Testis (tissue), 3 donors: Measurements from ENCODE around the gene ZNF273. TPM values are rescaled to one million over a fixed set of nuclear protein-coding genes. Genes with fewer than 3 reads are reported as not detected.

Source experiments
- DNase-seq: peaks from one replicate; pipeline ENCODE4 v3.0.0-alpha.2; 2019
- H3K27ac ChIP-seq, 2 donors: fragments of 200-600 bp; sonication (generic); one replicate each; pipeline ENCODE4 v1.5.1; 2019
- H3K27me3 ChIP-seq: fragments of 200-600 bp; sonication (generic); one replicate; pipeline ENCODE4 v1.5.1; 2019
- H3K36me3 ChIP-seq: fragments of 200-600 bp; sonication (generic); one replicate; pipeline ENCODE4 v1.5.1; 2017; ENCODE audit warnings: low read depth; ENCODE audit errors: missing control alignments
- H3K4me1 ChIP-seq: fragments of 200-600 bp; sonication (generic); one replicate; pipeline ENCODE4 v1.5.1; 2019
- H3K4me3 ChIP-seq, 2 donors: fragments of 200-600 bp; sonication (generic); one replicate each; pipeline ENCODE4 v1.5.1; 2017 to 2019
- H3K9me3 ChIP-seq: fragments of 200-600 bp; sonication (generic); one replicate; pipeline ENCODE4 v1.5.1; 2017
- POLR2A ChIP-seq: fragments of 450-650 bp; IDR thresholded peaks from one replicate; pipeline ENCODE4 v1.6.1; 2017; ENCODE audit warnings: antibody characterized with exemption, mild to moderate bottlenecking, moderate library complexity
- whole genome bisulfite sequencing, 2 donors: methylation state at CpG; one replicate each; pipeline ENCODE4 v1.1.5; 2018; 5-methylcytosine and 5-hydroxymethylcytosine counted together
- intact Hi-C: fragments of 100-400 bp; cut with DNase I; formaldehyde crosslinking; loops from one replicate; pipeline ENCODE4 v1.15.1; 2023; ENCODE audit warnings: low total_unique reads
- polyA plus RNA-seq: library from polyadenylated mRNA; stranded (reverse); fragments of 350-450 nt; fragmentation: Illumina TruSeq; extraction: RNeasy Lipid Tissue Mini Kit (QIAGEN cat#74804); gene quantifications from one replicate; pipeline ENCODE4 v1.2.3, GENCODE V29; 2014; ENCODE audit warnings: low read depth, low replicate concordance; ENCODE audit not compliant: insufficient read depth
- total RNA-seq, 2 donors: library from RNA; depleted of rRNA; stranded (reverse); fragments of >200 nt; gene quantifications; one replicate each; pipeline ENCODE4 v1.2.3, GENCODE V29; 2016
- TF ChIP-seq, protein P1 (sequence below), 3 experiments: fragments of 450-650 bp in 2 of 3; fragments of 200-600 bp in 1 of 3; sonication (generic) in 1 of 3; IDR thresholded peaks; one replicate each; pipeline ENCODE4 v1.5.1; 2016 to 2019; ENCODE audit warnings: antibody characterized with exemption in 3 of 3, mild to moderate bottlenecking in 2 of 3, moderate library complexity in 1 of 3

ZNF273 gene
- total and polyA plus RNA-seq, 3 donors from 2014 or later, result 10.6 to 36.0 (median 13.6) TPM

DNA sequence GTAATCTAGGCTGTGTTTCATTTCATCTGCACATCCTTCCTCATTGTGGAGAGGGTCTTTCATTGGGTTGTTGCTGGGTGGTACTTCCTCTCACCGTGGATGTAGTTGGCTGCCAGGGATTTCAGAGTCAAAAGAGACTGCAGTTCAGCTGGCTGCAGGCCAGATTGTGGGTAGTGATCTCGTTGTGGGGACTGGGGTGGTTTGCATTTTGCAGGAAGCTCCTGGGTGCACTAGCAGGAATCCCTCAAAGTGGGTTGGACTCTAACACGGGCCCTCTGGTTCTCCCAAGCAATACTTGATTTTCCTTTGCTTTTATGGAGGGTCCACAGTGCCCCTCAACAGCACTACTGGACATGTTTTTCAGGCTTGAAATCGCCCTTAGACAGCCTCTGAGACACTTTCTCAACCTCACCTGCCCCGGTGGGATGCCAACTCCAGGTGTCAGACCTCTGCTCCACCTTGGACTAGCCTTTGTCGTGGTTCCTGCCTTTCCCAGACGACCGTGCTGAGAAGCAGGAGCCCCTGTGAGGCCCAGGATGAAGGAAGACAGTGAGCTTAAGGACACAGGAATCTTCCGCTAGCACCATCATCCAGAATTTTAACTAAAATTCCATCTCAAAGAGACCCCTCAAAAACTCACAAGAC lies 23.9 kb upstream of the ZNF273 start:
- intact Hi-C loops, result no loop called here
- Histone ChIP-seq H3K27ac (no peak overlapping the region), H3K36me3 (no peaks in the 10 kb centered on the region), H3K4me3 (no peak overlapping the region), H3K9me3 (no peaks in the 10 kb centered on the region), H3K27me3 (no peaks in the 10 kb centered on the region), H3K4me1 (peaks cover 3% of the 10 kb centered on the region)
- DNase-seq, result no peak
- WGBS, 2 donors, result 67 to 75% methylated on average over 9 of the region's 9 CpGs
- TF ChIP-seq, protein P1, sequence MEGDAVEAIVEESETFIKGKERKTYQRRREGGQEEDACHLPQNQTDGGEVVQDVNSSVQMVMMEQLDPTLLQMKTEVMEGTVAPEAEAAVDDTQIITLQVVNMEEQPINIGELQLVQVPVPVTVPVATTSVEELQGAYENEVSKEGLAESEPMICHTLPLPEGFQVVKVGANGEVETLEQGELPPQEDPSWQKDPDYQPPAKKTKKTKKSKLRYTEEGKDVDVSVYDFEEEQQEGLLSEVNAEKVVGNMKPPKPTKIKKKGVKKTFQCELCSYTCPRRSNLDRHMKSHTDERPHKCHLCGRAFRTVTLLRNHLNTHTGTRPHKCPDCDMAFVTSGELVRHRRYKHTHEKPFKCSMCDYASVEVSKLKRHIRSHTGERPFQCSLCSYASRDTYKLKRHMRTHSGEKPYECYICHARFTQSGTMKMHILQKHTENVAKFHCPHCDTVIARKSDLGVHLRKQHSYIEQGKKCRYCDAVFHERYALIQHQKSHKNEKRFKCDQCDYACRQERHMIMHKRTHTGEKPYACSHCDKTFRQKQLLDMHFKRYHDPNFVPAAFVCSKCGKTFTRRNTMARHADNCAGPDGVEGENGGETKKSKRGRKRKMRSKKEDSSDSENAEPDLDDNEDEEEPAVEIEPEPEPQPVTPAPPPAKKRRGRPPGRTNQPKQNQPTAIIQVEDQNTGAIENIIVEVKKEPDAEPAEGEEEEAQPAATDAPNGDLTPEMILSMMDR (IDR thresholded peaks at IDR 0.05), result no peak
- no peak for TF ChIP-seq POLR2A

- TF ChIP-seq POLR2A, result no peak
- TF ChIP-seq, protein P1 (IDR thresholded peaks at IDR 0.05), result no peak
- 61 to 82% methylated on average over 17 of the region's 17 CpGs for WGBS, 2 donors
- intact Hi-C loops, result no loop called here
- no peak overlapping the region for H3K27ac ChIP-seq
- H3K4me1 ChIP-seq, result peaks cover 3% of the 10 kb centered on the region
- no peak overlapping the region for H3K4me3 ChIP-seq
- no peak for DNase-seq
- H3K27me3 ChIP-seq, result no peaks in the 10 kb centered on the region
- no peaks in the 10 kb centered on the region for H3K36me3 ChIP-seq
- H3K9me3 ChIP-seq, result no peaks in the 10 kb centered on the region
Observed at GRCh38 chr7:64879800-64880199, 23.3 kb upstream of the ZNF273 start.

GRCh38 chr7:64880322-64881297 lies 22.5 kb upstream of the ZNF273 start:
- Histone ChIP-seq H3K4me1 (peaks cover 3% of the 10 kb centered on the region), H3K27me3 (no peaks in the 10 kb centered on the region), H3K27ac (no peak overlapping the region), H3K4me3 (no peak overlapping the region), H3K9me3 (no peaks in the 10 kb centered on the region), H3K36me3 (no peaks in the 10 kb centered on the region)
- intact Hi-C loops, result no loop called here
- no peak for DNase-seq
- TF ChIP-seq POLR2A, result no peak
- TF ChIP-seq, protein P1 (IDR thresholded peaks at IDR 0.05), result no peak
- WGBS, 2 donors, result 70 to 76% methylated on average over 19 to 38 of the region's 38 CpGs

DNA sequence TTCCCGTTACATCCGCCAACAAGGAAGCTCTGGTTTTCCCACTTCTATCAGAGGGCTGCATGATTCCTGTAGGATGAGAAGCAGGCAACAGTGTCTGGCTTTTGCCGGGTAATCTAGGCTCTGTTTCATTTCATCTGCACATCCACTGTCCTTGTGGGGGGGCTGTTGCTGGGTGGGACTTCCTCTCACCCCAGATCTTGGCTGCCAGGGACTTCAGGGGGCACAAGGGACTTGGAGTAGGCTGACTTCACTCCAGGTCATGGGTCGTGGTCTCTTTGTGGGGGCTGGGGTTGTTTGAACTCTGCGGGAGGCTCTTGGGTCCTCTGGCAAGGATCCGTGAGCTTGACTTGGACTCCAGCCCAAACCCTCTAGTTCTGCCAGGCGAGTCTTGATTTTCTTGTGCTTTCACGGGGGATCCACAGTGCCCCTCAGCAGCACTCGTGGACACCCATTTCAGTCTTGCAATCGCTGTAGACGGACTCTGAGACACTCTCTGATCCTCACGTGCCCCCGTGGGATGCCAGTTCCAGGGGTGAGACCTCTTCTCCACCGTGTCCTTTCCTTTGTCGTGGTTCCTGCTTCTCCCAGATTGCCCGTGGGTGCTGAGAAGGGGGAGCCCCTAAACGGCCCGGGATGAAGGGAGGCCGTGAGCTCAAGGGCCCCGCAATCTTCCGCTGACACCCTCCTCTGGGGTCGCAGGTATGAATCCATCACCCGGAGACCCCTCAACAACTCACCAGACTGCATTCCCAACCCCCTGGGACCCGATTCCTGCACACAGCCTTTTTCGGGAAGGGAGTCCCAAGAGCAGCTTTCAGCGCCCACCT lies 21.4 kb upstream of the ZNF273 start:
- WGBS, 2 donors, result 51 to 67% methylated on average over 24 to 26 of the region's 26 CpGs
- intact Hi-C loops, result no loop called here
- Histone ChIP-seq H3K4me3 (peak overlapping the region; percentile 50 to 56), H3K36me3 (no peaks in the 10 kb centered on the region), H3K4me1 (peaks cover 3% of the 10 kb centered on the region), H3K9me3 (no peaks in the 10 kb centered on the region), H3K27ac (no peak overlapping the region), H3K27me3 (no peaks in the 10 kb centered on the region)
- no peak for DNase-seq
- no peak for TF ChIP-seq POLR2A
- TF ChIP-seq, protein P1 (IDR thresholded peaks at IDR 0.05), result no peak
